ENCODE data around the gene MRGPRX2.

The MRGPRX2 gene

DNA sequence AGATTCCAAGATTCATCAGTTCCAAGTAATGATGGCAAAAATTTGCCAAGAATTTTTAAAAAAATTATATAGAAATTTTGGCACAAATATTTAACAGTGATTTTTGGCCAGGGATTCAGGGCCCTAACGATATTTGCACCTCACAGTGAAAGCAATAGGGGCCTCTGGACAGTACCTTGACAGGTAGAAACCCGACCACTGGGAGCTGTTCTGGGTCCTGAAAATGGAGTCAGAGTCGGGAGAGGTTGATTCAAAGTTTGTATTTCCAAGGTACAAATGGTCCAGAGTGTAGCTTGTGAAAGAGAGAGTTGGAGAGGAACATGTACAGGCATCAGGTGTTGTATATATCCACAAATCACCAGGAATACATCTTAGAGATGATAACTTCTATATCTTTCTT is 41.6 kb downstream of the MRGPRX2 start:
- no peak for DNase-seq (ENCODE audit: low read depth)
- TF ChIP-seq, protein P1, sequence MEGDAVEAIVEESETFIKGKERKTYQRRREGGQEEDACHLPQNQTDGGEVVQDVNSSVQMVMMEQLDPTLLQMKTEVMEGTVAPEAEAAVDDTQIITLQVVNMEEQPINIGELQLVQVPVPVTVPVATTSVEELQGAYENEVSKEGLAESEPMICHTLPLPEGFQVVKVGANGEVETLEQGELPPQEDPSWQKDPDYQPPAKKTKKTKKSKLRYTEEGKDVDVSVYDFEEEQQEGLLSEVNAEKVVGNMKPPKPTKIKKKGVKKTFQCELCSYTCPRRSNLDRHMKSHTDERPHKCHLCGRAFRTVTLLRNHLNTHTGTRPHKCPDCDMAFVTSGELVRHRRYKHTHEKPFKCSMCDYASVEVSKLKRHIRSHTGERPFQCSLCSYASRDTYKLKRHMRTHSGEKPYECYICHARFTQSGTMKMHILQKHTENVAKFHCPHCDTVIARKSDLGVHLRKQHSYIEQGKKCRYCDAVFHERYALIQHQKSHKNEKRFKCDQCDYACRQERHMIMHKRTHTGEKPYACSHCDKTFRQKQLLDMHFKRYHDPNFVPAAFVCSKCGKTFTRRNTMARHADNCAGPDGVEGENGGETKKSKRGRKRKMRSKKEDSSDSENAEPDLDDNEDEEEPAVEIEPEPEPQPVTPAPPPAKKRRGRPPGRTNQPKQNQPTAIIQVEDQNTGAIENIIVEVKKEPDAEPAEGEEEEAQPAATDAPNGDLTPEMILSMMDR (IDR thresholded peaks at IDR 0.05; ENCODE audit: insufficient read depth, low read depth, low read length, missing control alignments), result no peak
- H3K4me3 ChIP-seq (ENCODE audit: low read depth, low read length), result no peak overlapping the region

GRCh38 chr11:19013181-19013857 is 47.2 kb downstream of the MRGPRX2 start:
- no peak overlapping the region for H3K4me3 ChIP-seq (ENCODE audit: low read depth, low read length)
- DNase-seq (ENCODE audit: low read depth), result no peak
- TF ChIP-seq, protein P1 (IDR thresholded peaks at IDR 0.05; ENCODE audit: insufficient read depth, low read depth, low read length, missing control alignments), result peak; percentile 10

DNA sequence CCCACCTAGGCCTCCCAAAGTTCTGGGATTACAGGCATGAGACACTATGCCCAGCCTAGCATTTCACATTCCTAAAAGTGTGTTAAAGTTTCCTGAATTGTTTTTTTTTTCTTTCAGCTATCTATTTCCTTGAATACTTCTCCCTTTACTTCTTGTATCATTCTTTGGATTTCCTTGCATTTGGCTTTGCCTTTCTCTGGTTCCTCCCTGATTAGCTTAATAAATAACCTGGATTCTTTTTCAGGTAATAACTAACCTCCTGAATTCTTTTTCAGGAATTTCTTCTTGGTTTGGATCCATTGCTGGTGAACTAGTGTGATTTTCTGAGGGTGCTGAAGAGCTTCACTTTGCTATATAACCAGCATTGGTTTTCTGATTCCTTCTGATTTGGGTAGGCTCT is 47.9 kb downstream of the MRGPRX2 start:
- no peak overlapping the region for H3K4me3 ChIP-seq (ENCODE audit: low read depth, low read length)
- no peak for DNase-seq (ENCODE audit: low read depth)
- TF ChIP-seq, protein P1 (IDR thresholded peaks at IDR 0.05; ENCODE audit: insufficient read depth, low read depth, low read length, missing control alignments), result no peak
